ENCODE measurements around the gene STYXL1.
"Not testable (repeated sequence)": the region's sequence is repeated elsewhere in the genome, so short reads cannot be mapped to it uniquely, and the experiment has no call there.

The STYXL1 gene

DNA sequence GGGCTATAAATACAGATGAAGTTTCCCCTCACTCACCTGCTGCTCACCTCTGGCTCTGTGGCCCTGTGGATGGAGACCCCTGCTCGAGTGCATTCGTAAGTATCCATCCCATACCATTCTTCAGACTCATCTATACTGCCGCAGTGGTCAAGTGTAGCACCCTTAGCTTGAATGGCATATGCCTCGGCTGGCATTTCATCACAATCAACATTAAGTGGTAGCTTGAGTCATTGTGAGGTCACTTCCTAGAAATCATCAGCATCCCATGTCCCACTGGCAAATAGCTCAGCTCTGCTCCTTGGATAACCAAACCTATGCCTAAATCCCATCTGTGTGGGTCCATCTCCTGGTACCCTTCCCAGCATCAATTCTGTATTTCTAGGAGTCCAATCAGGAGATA, 38.3 kb upstream of the STYXL1 start:
- CTCF ChIA-PET = no interaction called here
- H3K4me3 ChIP-seq (ENCODE audit: low read depth, low read length) = no peak overlapping the region
- POLR2A ChIA-PET = interaction anchor here (0.6 kb wide), 1 partner anchor 17 kb away, joined by 3 read pairs; no protein-coding TSS in a partner anchor
- no peak for DNase-seq (ENCODE audit: low read depth, low spot score)
- TF ChIP-seq, protein P1, sequence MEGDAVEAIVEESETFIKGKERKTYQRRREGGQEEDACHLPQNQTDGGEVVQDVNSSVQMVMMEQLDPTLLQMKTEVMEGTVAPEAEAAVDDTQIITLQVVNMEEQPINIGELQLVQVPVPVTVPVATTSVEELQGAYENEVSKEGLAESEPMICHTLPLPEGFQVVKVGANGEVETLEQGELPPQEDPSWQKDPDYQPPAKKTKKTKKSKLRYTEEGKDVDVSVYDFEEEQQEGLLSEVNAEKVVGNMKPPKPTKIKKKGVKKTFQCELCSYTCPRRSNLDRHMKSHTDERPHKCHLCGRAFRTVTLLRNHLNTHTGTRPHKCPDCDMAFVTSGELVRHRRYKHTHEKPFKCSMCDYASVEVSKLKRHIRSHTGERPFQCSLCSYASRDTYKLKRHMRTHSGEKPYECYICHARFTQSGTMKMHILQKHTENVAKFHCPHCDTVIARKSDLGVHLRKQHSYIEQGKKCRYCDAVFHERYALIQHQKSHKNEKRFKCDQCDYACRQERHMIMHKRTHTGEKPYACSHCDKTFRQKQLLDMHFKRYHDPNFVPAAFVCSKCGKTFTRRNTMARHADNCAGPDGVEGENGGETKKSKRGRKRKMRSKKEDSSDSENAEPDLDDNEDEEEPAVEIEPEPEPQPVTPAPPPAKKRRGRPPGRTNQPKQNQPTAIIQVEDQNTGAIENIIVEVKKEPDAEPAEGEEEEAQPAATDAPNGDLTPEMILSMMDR (IDR thresholded peaks at IDR 0.05; ENCODE audit: insufficient read depth, low read length, missing control alignments) = no peak

DNA sequence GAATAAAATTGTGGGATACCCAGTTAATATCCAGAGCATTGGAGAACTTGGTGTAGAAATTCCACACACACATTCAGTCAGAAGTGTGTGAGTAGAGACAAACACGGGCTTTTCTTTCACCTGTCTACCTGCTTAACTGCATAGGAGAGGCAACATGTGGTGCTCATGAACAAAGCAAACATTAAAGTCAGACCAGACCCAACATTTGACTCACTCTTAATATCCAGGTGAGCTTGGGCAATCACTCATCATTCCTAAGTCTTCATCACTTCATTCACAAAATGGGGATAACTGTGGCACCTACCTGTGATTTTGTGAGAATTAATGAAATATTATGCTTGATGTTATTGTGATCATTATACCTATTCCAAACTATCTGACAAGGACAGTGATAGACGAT, 36.3 kb upstream of the STYXL1 start:
- H3K4me3 ChIP-seq (ENCODE audit: low read depth, low read length); DNase-seq (ENCODE audit: low read depth, low spot score); POLR2A ChIA-PET: not testable (repeated sequence)
- CTCF ChIA-PET = interaction anchor here (1.2 kb wide), 1 partner anchor 13 kb away, joined by 3 read pairs; no protein-coding TSS in a partner anchor

DNA sequence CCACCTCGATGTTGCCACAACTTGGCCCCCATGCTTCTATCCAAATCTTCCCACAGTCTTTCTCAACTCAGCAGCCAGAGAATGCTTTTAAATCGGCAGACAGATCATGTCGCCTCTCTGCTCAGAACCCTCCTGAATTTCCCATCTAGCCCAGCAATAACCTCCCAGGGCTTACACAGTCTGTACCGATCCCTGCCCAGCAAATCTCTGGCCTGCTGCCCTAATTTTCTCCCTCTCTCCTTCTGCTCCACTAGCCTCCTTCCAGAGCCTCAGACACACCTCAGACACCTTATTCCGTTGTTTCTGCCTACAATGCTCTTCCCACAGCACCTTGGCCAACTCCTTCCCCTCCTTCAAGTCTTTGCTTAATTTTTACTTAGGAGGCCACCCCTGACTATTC, 32.4 kb upstream of the STYXL1 start:
- no peak overlapping the region for H3K4me3 ChIP-seq (ENCODE audit: low read depth, low read length)
- TF ChIP-seq, protein P1 (IDR thresholded peaks at IDR 0.05; ENCODE audit: insufficient read depth, low read length, missing control alignments) = no peak
- DNase-seq (ENCODE audit: low read depth, low spot score) = no peak
- CTCF ChIA-PET = no interaction called here
- POLR2A ChIA-PET = no interaction called here

DNA sequence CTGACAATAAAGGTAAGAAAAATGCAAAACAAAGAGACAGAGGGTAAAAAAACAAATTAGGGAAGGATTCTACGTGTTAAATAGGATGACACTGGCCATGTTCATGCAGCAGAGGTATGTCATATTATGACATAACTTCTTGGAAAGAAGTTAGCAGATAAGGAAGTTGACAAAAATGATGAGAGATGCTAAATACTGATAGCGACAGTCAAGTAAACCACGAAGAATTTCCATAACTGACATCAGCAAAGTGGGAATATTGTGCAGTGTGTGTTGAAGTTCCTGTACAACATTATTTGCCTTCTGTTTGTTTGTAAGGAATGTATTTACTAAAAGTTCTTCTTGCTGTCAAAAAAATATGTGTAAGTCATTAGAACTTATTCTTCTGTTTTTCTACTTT, 29.6 kb upstream of the STYXL1 start:
- CTCF ChIA-PET = no interaction called here
- DNase-seq (ENCODE audit: low read depth, low spot score) = no peak
- H3K4me3 ChIP-seq (ENCODE audit: low read depth, low read length) = no peak overlapping the region
- POLR2A ChIA-PET = no interaction called here
- TF ChIP-seq, protein P1 (IDR thresholded peaks at IDR 0.05; ENCODE audit: insufficient read depth, low read length, missing control alignments) = no peak

DNA sequence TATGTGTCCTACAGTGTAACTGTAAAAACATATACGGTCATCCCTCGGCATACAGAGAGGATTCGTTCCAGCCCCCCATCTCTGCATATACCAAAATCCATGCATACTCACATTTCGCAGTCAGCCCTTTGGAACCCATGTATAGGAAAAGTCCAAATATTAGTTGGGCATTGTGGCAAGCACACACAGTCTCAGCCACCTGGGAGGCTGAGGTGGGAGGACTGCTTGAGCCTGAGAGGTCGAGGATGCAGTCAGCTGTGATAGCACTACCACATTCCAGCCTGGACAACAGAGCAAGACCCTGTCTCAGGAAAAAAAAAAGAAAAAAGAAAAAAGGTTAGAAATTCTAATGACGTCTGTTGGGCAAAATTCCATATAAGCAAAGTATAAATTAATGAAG, 29.2 kb upstream of the STYXL1 start:
- no peak overlapping the region for H3K4me3 ChIP-seq (ENCODE audit: low read depth, low read length)
- TF ChIP-seq, protein P1 (IDR thresholded peaks at IDR 0.05; ENCODE audit: insufficient read depth, low read length, missing control alignments) = no peak
- ChIA-PET POLR2A (no interaction called here), CTCF (no interaction called here)
- no peak for DNase-seq (ENCODE audit: low read depth, low spot score)

DNA sequence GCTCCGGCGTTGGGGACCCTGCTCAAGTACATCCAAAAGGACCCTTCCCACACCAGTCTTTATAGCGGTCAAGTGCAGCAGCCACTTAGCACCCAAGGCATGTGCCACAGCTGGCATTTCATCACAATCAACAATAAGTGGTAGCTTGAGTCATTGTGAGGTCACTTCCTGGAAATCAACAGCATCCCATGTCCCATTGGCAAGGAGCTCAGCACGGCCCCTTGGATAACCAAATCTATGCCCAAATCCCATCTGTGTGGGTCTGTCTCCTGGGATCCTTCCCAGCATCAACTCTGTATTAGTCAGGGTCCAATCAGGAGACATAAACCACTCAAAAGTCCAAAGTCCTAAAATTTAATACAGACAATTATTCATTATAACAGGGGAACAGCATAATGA, 27.2 kb upstream of the STYXL1 start:
- ChIA-PET POLR2A (no interaction called here), CTCF (interaction anchor here (1.3 kb wide), 1 partner anchor 239 kb away, joined by 3 read pairs; no protein-coding TSS in a partner anchor)
- no peak for DNase-seq (ENCODE audit: low read depth, low spot score)
- TF ChIP-seq, protein P1 (IDR thresholded peaks at IDR 0.05; ENCODE audit: insufficient read depth, low read length, missing control alignments) = no peak
- H3K4me3 ChIP-seq (ENCODE audit: low read depth, low read length) = no peak overlapping the region

DNA sequence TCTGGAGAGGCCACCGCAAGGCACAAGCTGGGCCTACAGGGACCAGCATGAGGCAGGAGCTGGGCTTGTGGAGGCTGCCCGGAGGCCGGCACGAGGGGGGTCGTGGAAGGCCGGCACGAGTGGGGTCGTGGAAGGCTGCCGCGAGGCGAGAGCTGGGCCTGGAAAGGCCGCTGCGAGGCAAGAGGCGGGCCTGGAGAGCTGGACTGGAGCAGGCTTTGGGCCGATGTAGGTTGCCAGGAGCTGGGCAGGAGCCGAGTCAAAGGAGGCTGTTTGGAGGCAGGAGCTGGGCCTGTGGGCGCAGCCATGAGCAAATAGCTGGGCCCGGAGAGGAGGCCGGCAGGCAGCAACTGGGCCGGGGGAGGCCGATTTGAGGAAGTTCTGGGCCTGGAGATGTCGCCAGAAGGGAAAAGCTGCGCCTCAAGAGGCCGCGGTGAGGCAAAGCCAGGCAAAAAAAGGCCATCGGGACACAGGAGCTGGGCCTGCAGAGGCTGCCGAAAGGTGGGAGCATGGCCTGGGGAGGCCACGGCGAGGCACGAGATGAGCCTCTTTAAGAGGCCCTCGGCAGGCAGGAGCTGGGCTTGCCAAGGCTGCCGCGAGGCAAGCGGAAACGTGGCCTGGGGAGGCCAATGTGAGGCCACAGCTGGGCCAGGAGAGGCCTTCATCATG, 26.6 kb upstream of the STYXL1 start:
- TF ChIP-seq, protein P1 (IDR thresholded peaks at IDR 0.05; ENCODE audit: insufficient read depth, low read length, missing control alignments) = no peak
- ChIA-PET POLR2A (no interaction called here), CTCF (interaction anchor here (1.3 kb wide), 1 partner anchor 240 kb away, joined by 3 read pairs; no protein-coding TSS in a partner anchor)
- H3K4me3 ChIP-seq (ENCODE audit: low read depth, low read length) = no peak overlapping the region
- DNase-seq (ENCODE audit: low read depth, low spot score) = no peak
